Gastrocnemius medialis (tissue), 4 donors: ENCODE measurements around the gene ACOT7. TPM values are rescaled to one million over a fixed set of nuclear protein-coding genes. Genes with fewer than 3 reads are reported as not detected.

ENCODE experiments used
- ATAC-seq, 2 donors: fragments of 150-250 bp; one replicate each; pipeline ENCODE4 v1.9.1; 2016
- DNase-seq, 2 donors: peaks; one replicate each; pipeline ENCODE4 v3.0.0-alpha.2; 2019
- H3K27ac ChIP-seq, 4 donors: fragments of 200-600 bp; sonication (generic); 1 replicate in 1 of 4; 2 replicates in 3 of 4; pipeline ENCODE4 v1.5.1; 2016 to 2018; ENCODE audit warnings: mild to moderate bottlenecking in 2 of 4, moderate library complexity in 1 of 4
- H3K27me3 ChIP-seq, 3 donors: fragments of 200-600 bp; sonication (generic) in 2 of 3; 1 replicate in 1 of 3; 2 replicates in 2 of 3; pipeline versions ENCODE4 v1.5.1 to v1.6.0; 2016 to 2019; ENCODE audit warnings: mild to moderate bottlenecking in 1 of 3, moderate library complexity in 1 of 3
- H3K36me3 ChIP-seq, 2 donors: fragments of 200-600 bp; sonication (generic) in 1 of 2; one replicate each; pipeline ENCODE4 v1.5.1; 2017 to 2018
- H3K4me1 ChIP-seq, 2 donors: fragments of 200-600 bp; sonication (generic) in 1 of 2; one replicate each; pipeline ENCODE4 v1.5.1; 2016 to 2017; ENCODE audit warnings: mild to moderate bottlenecking in 2 of 2
- H3K4me3 ChIP-seq, 4 donors: fragments of 200-600 bp; sonication (generic) in 3 of 4; 1 replicate in 1 of 4; 2 replicates in 3 of 4; pipeline ENCODE4 v1.5.1; 2016 to 2019; ENCODE audit warnings: mild to moderate bottlenecking in 2 of 4
- H3K9me3 ChIP-seq, 3 donors: fragments of 200-600 bp; sonication (generic) in 2 of 3; 1 replicate in 1 of 3; 2 replicates in 2 of 3; pipeline ENCODE4 v1.5.1; 2016 to 2019
- CTCF ChIP-seq, 5 experiments: fragments of 450-650 bp in 3 of 5; fragments of 200-600 bp in 2 of 5; sonication (generic) in 2 of 5; IDR thresholded peaks in 4 of 5; conservative IDR thresholded peaks in 1 of 5; 1 replicate in 4 of 5; 2 replicates in 1 of 5; pipeline ENCODE4 v1.5.1; 2016 to 2019; ENCODE audit warnings: antibody characterized with exemption in 5 of 5, mild to moderate bottlenecking in 3 of 5, moderate library complexity in 3 of 5
- POLR2A ChIP-seq, 2 donors: fragments of 450-650 bp; IDR thresholded peaks; one replicate each; pipeline ENCODE4 v1.6.1; 2017; ENCODE audit warnings: antibody characterized with exemption in 2 of 2, mild to moderate bottlenecking in 2 of 2, moderate library complexity in 2 of 2
- in situ Hi-C, 4 donors: fragments of 200-750 bp; cut with MboI; loops; one replicate each; pipeline versions ENCODE4 v1.15.0 to v1.8.0; 2017; ENCODE audit warnings: low sequenced_read_pairs in 4 of 4
- intact Hi-C: fragments of 100-400 bp; cut with DNase I; formaldehyde crosslinking; loops from one replicate; pipeline ENCODE4 v1.15.1; 2023; ENCODE audit warnings: low total_unique reads
- total RNA-seq, 4 donors: library from RNA; depleted of rRNA; stranded (reverse); fragments of >200 nt; gene quantifications; one replicate each; pipeline versions ENCODE4 v1.1.0 to v1.2.3, GENCODE V29; 2016

Gene ACOT7
- total RNA-seq, 4 donors from 2014 or later: 1.3 to 5.8 (median 3.2) TPM

GRCh38 chr1:6359216-6360116 lies 34.1 kb downstream of the ACOT7 start:
- H3K9me3 ChIP-seq: no peaks in the 10 kb centered on the region
- no peak for TF ChIP-seq CTCF (IDR thresholded peaks at IDR 0.05 in 4 of 5, conservative IDR thresholded peaks at IDR 0.05 in 1 of 5)
- intact Hi-C loops: no loop called here
- no peaks in the 10 kb centered on the region for H3K27me3 ChIP-seq
- H3K4me3 ChIP-seq: no peak overlapping the region
- peak overlapping the region in 3 of 4 donors; percentile 42 to 64 (median 60) for H3K27ac ChIP-seq
- DNase-seq (no peak), ATAC-seq (peak in 1 of 2 donors; percentile 27)
- H3K36me3 ChIP-seq: no peaks in the 10 kb centered on the region
- H3K4me1 ChIP-seq: peaks cover under 1 to 9% of the 10 kb centered on the region in 2 donors
- in situ Hi-C loops: loop anchor here (5.0 to 10.0 kb wide), 2 partner anchors 43 to 45 kb away; no protein-coding TSS in a partner anchor

GRCh38 chr1:6358757-6359201 lies 34.8 kb downstream of the ACOT7 start:
- no peak for ATAC-seq

GRCh38 chr1:6358144-6358624 lies 35.4 kb downstream of the ACOT7 start:
- intact Hi-C loops (no loop called here), in situ Hi-C loops (loop anchor here in 2 of 4 donors (10.0 kb wide), 1 partner anchor 47 kb away; no protein-coding TSS in a partner anchor)
- Histone ChIP-seq H3K27ac (no peak overlapping the region), H3K9me3 (no peaks in the 10 kb centered on the region), H3K4me3 (no peak overlapping the region), H3K27me3 (no peaks in the 10 kb centered on the region), H3K36me3 (no peaks in the 10 kb centered on the region), H3K4me1 (peaks cover 13 to 21% of the 10 kb centered on the region in 2 donors)
- ATAC-seq: no peak
- TF ChIP-seq POLR2A (IDR thresholded peaks at IDR 0.05): no peak
- no peak for TF ChIP-seq CTCF (IDR thresholded peaks at IDR 0.05 in 4 of 5, conservative IDR thresholded peaks at IDR 0.05 in 1 of 5)
- no peak for DNase-seq

More at GRCh38 chr1:6358757-6359201, 34.8 kb downstream of the ACOT7 start:
- intact Hi-C loops: no loop called here
- Histone ChIP-seq H3K36me3 (no peaks in the 10 kb centered on the region), H3K27me3 (no peaks in the 10 kb centered on the region), H3K4me1 (peaks cover 7 to 15% of the 10 kb centered on the region in 2 donors), H3K9me3 (no peaks in the 10 kb centered on the region), H3K4me3 (no peak overlapping the region), H3K27ac (peak overlapping the region in 3 of 4 donors; percentile 42 to 64 (median 60))
- TF ChIP-seq POLR2A (IDR thresholded peaks at IDR 0.05) (no peak), CTCF (IDR thresholded peaks at IDR 0.05 in 4 of 5, conservative IDR thresholded peaks at IDR 0.05 in 1 of 5) (no peak)
- DNase-seq: no peak
- in situ Hi-C loops: loop anchor here in 2 of 4 donors (10.0 kb wide), 1 partner anchor 46 kb away; no protein-coding TSS in a partner anchor

- in situ Hi-C loops (loop anchor here in 2 of 4 donors (10.0 kb wide), 1 partner anchor 47 kb away; no protein-coding TSS in a partner anchor), intact Hi-C loops (no loop called here)
- TF ChIP-seq POLR2A (IDR thresholded peaks at IDR 0.05) (no peak), CTCF (IDR thresholded peaks at IDR 0.05 in 4 of 5, conservative IDR thresholded peaks at IDR 0.05 in 1 of 5) (no peak)
- peaks cover 21 to 28% of the 10 kb centered on the region in 2 donors for H3K4me1 ChIP-seq
- H3K27me3 ChIP-seq: no peaks in the 10 kb centered on the region
- ATAC-seq (no peak), DNase-seq (no peak)
- H3K4me3 ChIP-seq: no peak overlapping the region
- no peaks in the 10 kb centered on the region for H3K36me3 ChIP-seq
- no peak overlapping the region for H3K27ac ChIP-seq
- no peaks in the 10 kb centered on the region for H3K9me3 ChIP-seq
These were observed 36.2 kb downstream of the ACOT7 start for GRCh38 chr1:6357243-6357936.
